NB4 (cell line): Measurements from ENCODE around the gene ERCC1.
A peak's percentile ranks its signal among the peaks of the same experiment; 100 is the strongest.
"Not testable (repeated sequence)": the region's sequence is repeated elsewhere in the genome, so short reads cannot be mapped to it uniquely, and the experiment has no call there.

Experiments
- DNase-seq: peaks from one replicate; pipeline ENCODE4 v3.0.0; 2010; ENCODE audit warnings: low read depth
- H3K4me3 ChIP-seq: one replicate; pipeline ENCODE4 v1.5.1; 2011; ENCODE audit warnings: mild to moderate bottlenecking, low read depth, low read length, moderate library complexity
- CTCF ChIP-seq: IDR thresholded peaks from one replicate; pipeline ENCODE4 v1.5.1; 2012; ENCODE audit warnings: low read depth, low read length
- MYC ChIP-seq: IDR thresholded peaks from 2 replicates; pipeline ENCODE4 v1.6.1; 2011; ENCODE audit warnings: low read depth, low read length
- POLR2A ChIP-seq: IDR thresholded peaks from 2 replicates; pipeline ENCODE4 v1.6.1; 2011; ENCODE audit warnings: mild to moderate bottlenecking; ENCODE audit not compliant: insufficient read length; ENCODE audit errors: extremely low read depth
- TF ChIP-seq, protein P1 (sequence below): IDR thresholded peaks from 2 replicates; pipeline ENCODE4 v1.6.1; 2011; ENCODE audit warnings: low read depth, low read length

Gene ERCC1

DNA sequence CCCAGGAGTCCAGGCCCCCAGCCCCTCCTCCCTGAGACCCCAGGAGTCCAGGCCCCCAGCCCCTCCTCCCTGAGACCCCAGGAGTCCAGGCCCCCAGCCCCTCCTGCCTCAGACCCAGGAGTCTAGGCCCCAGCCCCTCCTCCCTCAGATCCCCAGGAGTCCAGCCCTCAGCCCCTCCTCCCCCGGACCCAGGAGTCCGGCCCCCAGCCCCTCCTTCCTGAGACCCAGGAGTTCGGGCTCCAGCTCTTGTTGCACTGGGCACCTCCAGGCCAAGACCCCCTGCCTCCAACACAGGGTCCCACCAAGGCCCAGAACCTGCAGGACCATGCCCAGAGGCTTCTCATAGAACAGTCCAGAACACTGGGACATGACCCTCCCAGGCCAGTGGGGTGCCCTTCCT, 3.8 kb downstream of the ERCC1 start:
- no peak overlapping the region for H3K4me3 ChIP-seq
- no peak for TF ChIP-seq MYC
- TF ChIP-seq POLR2A = no peak
- TF ChIP-seq, protein P1, sequence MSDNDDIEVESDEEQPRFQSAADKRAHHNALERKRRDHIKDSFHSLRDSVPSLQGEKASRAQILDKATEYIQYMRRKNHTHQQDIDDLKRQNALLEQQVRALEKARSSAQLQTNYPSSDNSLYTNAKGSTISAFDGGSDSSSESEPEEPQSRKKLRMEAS = no peak
- TF ChIP-seq CTCF = no peak
- no peak for DNase-seq

- no peak overlapping the region for H3K4me3 ChIP-seq
- TF ChIP-seq POLR2A = no peak
- TF ChIP-seq MYC = no peak
- TF ChIP-seq, protein P1 = no peak
- no peak for TF ChIP-seq CTCF
- peak; percentile 81 for DNase-seq
Observed at GRCh38 chr19:45419396-45419795, 4.3 kb downstream of the ERCC1 start.

DNA sequence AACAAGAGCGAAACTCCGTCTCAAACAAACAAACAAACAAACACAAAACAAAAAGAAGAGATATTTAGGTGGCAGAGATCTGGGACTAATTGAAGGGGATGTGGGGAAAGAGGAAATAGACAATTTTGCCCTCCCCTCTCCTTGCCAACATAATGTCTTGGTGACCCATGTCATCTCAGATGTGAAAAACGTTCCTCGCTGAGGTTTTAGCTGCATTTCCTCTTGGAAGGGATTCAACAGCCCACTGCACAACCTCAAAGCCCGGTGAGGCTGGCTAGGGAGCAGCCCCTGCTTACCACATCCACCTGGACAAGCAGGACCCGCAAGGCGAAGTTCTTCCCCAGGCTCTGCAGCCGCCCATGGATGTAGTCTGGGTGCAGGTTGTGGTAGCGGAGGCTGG, 4.9 kb downstream of the ERCC1 start:
- no peak overlapping the region for H3K4me3 ChIP-seq
- TF ChIP-seq MYC (no peak), POLR2A (no peak), CTCF (no peak)
- TF ChIP-seq, protein P1 = no peak
- DNase-seq = peak; percentile 70

DNA sequence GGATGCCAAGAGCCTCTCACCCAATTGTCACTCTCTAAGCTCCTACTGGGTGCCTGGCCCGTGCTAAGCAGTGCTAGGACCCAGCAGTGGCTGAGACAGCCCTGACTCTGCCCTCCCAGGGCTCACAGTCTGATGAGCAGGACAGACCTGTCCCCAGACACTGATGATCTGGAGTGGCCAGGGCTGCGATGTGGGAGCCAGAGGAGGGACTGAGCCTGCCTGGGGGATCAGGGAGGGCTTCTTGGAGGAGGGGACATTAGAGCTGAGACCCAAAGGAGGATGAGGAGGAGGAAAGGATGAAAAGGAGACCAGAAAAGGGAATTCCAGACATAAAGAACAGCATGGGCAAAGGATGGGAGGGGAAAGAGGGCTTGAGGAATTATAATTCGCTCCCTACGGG, 6.6 kb downstream of the ERCC1 start:
- H3K4me3 ChIP-seq = no peak overlapping the region
- TF ChIP-seq, protein P1 = no peak
- no peak for DNase-seq

- TF ChIP-seq CTCF (no peak), POLR2A (no peak), MYC (no peak)
- TF ChIP-seq, protein P1 = no peak
- DNase-seq = no peak
Observed at GRCh38 chr19:45414468-45414867, 9.2 kb downstream of the ERCC1 start.

DNA sequence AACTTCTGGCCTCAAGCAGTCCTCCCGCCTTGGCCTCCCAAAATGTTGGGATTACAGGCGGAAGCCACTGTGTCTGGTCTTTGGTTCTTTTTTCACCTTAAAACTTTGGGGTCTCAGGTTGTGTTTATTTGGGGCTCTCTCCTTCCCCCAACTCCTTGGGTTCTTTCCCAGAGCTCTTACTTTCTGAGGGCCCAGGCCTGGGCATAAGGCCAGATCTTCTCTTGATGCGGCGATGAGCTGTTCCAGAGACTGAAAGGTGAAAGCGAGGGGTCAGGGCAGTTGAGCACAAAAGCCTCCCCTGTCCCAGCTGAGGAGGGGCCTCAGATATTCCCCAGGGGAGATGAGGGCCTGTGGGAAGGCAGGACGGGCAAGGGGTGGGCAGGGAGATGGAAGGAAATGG, 10.2 kb downstream of the ERCC1 start:
- no peak overlapping the region for H3K4me3 ChIP-seq
- TF ChIP-seq CTCF (no peak), MYC (no peak), POLR2A (no peak)
- TF ChIP-seq, protein P1 = no peak
- DNase-seq = no peak

More at GRCh38 chr19:45414468-45414867, 9.2 kb downstream of the ERCC1 start:
- H3K4me3 ChIP-seq = no peak overlapping the region

GRCh38 chr19:45410330-45410729, 13.4 kb downstream of the ERCC1 start:
- not testable (repeated sequence) for DNase-seq, H3K4me3 ChIP-seq
